ENCODE measurements around the gene ISLR2.

The ISLR2 gene

DNA sequence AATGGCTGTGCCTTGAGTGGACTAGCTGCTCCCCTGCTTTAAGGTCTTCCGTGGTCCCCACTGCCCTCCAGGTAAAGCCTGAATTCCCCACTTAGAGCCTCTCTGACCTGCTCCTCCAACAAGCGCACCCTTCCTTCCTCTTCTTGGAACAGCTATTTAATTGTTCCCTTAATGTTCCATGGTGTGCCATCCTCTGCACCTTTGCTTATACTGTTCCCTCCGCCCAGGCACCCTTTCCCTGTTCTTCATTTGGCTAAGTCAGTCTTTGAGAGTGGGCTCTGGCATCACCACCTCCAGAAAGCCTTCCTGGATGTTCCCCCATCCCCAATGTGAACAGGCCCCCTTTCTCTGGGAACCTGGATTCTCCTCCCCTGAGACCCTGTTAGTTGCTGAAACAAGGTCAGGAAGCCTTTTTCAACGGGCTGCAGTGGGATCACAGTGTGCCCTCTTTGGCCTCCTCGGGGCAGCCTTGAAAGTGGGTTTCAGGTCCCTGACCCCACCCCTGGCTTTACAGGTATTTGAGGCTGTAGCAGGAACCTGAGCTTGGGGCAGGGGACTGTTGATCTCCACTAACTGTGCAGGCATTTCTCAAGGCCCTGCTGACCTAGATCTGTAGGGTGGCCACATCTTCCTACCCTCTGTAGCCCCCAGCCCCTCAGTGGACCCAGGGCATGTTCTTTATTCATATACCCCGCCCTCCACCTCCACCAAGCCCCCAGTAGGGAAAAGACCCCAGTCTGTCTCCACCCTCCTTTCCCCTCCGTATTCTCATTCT lies 48.1 kb downstream of the ISLR2 start:
- DNase-seq (ENCODE audit: low spot score): no peak

DNA sequence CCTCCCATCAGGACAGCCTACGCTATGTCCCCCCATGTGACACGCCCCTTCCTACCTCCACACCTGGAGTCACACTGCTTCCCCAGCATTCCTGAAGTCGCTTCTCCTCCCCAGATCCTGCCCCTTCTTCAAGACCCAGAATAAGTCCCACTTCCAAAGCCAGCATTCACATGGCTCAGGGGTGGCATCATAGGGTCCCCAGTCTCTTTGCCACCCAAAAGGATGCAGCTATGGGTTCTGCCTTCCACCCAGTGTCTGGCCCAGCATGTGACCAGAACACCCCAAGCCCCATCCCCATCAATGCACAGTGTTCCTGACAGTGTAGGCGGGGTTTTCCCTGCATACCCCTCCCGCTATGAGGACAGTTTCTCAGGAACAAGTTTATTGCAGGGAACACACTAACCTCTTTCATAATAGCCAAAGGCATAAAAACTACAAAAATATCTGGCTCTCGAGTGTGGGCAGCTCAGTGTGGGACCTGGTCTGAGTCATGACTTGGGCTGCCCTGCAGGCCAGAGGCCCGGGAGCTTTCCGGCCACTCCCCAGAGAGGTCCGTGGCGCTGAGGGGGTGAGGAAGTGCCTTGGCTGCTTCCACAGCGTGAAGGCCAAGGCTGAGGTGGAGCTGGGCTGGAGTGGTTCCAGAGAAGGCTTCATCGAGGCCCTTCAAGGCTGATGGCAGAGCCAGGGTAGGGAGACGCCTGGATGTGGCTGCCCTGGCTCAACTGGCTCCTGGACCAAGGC lies 48.9 kb downstream of the ISLR2 start:
- DNase-seq (ENCODE audit: low spot score): peak; percentile 79

DNA sequence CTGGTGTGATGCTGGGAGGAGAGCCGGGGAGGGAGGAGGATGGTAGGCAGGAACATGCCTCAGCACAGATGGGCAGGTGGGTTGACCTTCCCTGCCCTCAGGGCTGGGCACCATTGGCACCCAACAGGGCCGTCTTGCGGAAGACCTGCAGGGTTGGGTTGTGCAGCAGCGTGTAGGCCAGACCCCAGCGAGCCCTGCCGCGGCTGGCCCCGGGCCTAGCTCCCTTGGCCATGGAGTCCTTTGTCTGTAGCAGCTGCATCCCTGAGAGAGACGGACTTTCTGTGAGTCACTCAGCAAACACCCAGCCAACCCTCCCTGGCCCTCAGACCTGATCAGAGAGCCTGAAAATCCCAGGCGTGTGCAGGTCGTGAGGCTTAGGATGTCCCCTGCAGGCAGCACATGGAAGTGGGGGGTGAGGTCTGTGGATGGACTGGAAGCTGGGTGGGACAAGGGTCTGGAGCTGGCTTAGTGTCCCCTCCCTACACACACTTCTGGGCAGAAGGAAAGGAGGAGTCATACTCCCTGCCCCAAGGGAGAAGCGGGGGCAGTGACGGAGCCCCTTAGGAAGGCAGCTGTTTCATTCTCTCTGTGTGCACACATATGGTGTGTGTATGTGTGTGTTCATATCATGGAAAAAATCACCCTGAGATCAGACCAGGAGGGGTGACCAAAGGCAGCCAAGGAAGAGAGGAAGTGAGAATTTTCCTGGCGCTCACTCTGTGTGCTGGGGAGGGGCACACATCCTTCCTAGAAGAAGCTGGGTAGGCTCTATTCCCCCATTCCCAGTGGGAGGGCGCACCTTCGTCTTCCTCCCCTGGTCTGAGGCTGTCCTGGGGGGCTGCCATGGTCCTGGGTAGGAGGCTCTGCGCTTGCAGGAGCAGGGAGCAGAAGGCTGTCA lies 49.8 kb downstream of the ISLR2 start:
- peak; percentile 74 for DNase-seq (ENCODE audit: low spot score)

DNA sequence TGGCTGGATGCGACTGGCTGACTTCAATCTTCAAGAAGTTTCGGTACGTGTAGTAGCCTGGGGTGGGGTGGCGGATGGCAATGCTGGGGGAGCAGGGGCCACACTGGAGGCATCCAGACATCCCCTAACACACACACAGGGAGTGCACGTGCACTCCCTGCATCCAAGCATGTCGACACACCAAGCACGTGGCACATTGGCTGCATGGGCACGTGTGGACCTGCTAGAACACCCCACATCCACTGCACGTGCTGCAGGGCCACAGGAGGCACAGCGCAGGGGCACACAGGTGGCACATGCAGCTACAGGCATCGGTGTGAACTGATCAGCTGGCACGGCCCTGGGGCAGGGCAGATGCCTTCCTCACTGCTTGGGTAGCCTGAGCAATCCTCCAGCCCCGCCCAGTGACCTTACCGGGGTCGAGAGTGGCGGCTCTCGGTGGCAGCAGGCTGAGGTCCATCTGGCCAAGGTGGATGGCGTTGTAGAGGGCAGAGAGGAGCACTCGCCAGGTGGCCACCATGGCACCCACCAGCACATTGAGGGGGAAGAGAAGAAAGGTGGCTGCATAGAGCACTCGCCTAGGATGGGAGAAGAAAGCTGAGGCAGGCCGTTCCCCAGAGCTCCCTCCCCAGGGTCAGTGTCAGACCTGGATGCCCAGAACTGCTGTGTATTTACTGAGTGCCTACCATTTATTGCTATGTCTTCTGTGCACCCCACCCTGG lies 50.7 kb downstream of the ISLR2 start:
- DNase-seq (ENCODE audit: low spot score): no peak

DNA sequence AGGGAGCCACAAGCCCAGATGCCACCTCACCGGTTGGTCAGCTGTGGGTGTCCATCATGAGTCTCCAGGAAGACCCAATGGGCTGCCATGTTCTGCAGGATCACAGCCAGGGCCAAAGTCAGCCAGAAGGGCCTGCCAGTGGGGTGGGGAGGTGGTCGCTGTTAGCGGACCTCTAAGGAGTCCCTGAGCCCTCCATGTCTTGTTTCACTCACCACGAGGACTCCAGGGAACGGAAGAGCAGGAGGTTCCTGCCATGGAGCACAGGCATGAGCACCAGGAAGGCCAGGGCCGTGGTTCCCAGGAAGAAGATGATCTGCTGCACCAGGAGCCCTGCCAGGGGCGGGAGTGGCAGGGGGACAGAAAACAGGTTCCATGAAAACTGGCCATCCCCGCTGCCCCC lies 51.7 kb downstream of the ISLR2 start:
- DNase-seq (ENCODE audit: low spot score): no peak

DNA sequence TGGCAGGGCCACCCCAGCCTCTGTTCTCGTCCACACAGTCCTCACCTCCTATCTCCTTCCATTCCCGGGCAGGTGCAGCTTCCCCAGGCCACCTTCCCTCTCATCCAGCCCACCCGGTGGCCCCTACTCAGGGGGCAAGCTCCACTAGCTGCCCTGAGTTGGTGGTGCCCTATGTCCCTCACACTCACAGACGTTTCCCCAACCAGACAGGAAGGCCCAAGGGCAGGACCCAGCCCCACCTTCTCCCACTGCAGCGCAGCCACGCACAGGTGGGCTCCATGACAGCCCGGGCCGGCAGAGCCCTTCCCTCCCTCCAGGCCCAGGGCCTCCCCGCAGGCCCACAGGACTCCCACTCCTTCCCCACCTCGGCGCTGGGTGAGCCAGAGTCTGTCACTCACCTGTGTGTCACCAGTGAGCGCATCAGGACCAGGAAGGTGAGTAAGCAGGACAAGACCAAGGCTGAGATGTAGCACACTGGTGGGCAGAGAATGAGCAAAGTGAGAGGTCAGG lies 54.3 kb downstream of the ISLR2 start:
- DNase-seq (ENCODE audit: low spot score): no peak

DNA sequence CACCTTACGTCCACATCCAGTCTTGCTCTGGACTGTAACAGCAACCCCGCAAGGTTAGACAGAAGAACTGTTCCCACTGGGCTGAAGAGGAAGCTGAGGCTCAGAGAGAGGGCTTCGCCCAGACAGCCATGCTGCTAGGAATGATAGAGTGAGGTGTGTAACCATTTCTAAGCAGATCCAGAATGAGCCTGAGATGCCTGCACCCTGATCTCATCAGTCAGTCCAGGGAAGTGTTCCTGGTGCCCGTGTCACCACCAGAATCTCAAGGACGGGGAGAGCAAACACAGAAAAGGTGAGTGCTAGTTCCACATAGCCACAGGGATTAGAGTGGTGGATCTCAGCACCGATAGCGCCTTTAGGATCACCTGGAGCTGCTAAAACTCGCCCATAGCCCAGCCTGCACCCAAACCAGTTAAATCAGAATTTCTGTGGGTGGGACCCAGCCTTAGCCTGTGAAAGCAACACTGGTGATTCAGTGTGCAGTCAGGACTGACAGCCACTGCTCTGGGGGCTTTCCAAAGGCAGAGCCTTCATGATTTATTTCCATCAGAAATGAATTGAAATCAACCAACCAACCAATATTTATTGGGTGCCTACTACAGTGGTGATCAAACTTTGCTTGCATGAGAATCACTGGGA lies 55.4 kb downstream of the ISLR2 start:
- DNase-seq (ENCODE audit: low spot score): no peak

Measured in kidney capillary endothelial cell (primary cell).